BJ (cell line): ENCODE data around the gene HOXA9. TPM values are rescaled to one million over a fixed set of nuclear protein-coding genes. Genes with fewer than 3 reads are reported as not detected.

ENCODE experiments used
- CTCF ChIA-PET: fragments of 350-600 bp; formaldehyde crosslinking; extraction: SDS; loops from one replicate; lab custom pipeline; 2021; ENCODE audit warnings: antibody characterized with exemption, inconsistent platforms; lab: Yijun Ruan, JAX
- POLR2A ChIA-PET: fragments of 300-600 bp; sonication (Branson Sonifier 250); formaldehyde crosslinking; extraction: SDS; loops from one replicate; lab custom pipeline; 2021; ENCODE audit warnings: antibody characterized with exemption; lab: Charles Lee
- DNase-seq: peaks from one replicate; pipeline ENCODE4 v3.0.0-alpha.2; 2011; ENCODE audit warnings: low read depth
- H3K27me3 ChIP-seq: 2 replicates; pipeline ENCODE4 v1.6.0; 2011; ENCODE audit warnings: low read length; ENCODE audit not compliant: control insufficient read depth, insufficient read depth
- H3K36me3 ChIP-seq: 2 replicates; pipeline ENCODE4 v1.5.1; 2011; ENCODE audit warnings: low read length; ENCODE audit not compliant: control insufficient read depth, insufficient read depth
- H3K4me3 ChIP-seq: 2 replicates; pipeline ENCODE4 v1.5.1; 2011; ENCODE audit warnings: low read depth, mild to moderate bottlenecking, control low read depth, low read length
- CTCF ChIP-seq: IDR thresholded peaks from 2 replicates; pipeline ENCODE4 v1.5.1; 2011; ENCODE audit warnings: low read depth, mild to moderate bottlenecking, control low read depth, inconsistent platforms, low read length, moderate library complexity; ENCODE audit not compliant: insufficient read depth
- polyA plus RNA-seq: library from polyadenylated mRNA; depleted of rRNA; stranded (reverse); fragments of >200 nt; gene quantifications from 2 replicates; pipeline ENCODE4 v1.2.3, GENCODE V29; 2011

HOXA9 gene
- polyA plus RNA-seq, 1 experiment: 15.0 TPM

- ChIA-PET POLR2A (no interaction called here), CTCF (interaction anchor here (0.6 to 4.0 kb wide), 23 partner anchors 9 to 1267 kb away, joined by 3 to 74 read pairs (median 5); partner anchors contain the start of genes HOXA10, HOXA3 and HOXA5)
- no peak overlapping the region for H3K4me3 ChIP-seq
Observed at GRCh38 chr7:27160145-27160545, 5.2 kb downstream of the HOXA9 start.

GRCh38 chr7:27159266-27160144 is 5.8 kb downstream of the HOXA9 start:
- ChIA-PET CTCF (interaction anchor here (0.9 to 1.5 kb wide), 6 partner anchors 8 to 478 kb away, joined by 3 to 7 read pairs (median 4); no protein-coding TSS in a partner anchor), POLR2A (no interaction called here)
- no peak overlapping the region for H3K4me3 ChIP-seq
- H3K36me3 ChIP-seq: peaks cover 12% of the 10 kb centered on the region
- no peak for TF ChIP-seq CTCF
- H3K27me3 ChIP-seq: no peaks in the 10 kb centered on the region
- DNase-seq: no peak

More at GRCh38 chr7:27160145-27160545, 5.2 kb downstream of the HOXA9 start:
- no peak for DNase-seq
- Histone ChIP-seq H3K27me3 (no peaks in the 10 kb centered on the region), H3K36me3 (peaks cover 14% of the 10 kb centered on the region)
- TF ChIP-seq CTCF: no peak

GRCh38 chr7:27158436-27159265 is 6.7 kb downstream of the HOXA9 start:
- ChIA-PET POLR2A (no interaction called here), CTCF (interaction anchor here (0.9 to 1.5 kb wide), 6 partner anchors 8 to 477 kb away, joined by 3 to 7 read pairs (median 4); no protein-coding TSS in a partner anchor)

GRCh38 chr7:27157702-27158431 is 7.5 kb downstream of the HOXA9 start:
- Histone ChIP-seq H3K27me3 (no peaks in the 10 kb centered on the region), H3K36me3 (peaks cover 3% of the 10 kb centered on the region; the same call in 1 of the 2 replicates), H3K4me3 (no peak overlapping the region)
- no peak for TF ChIP-seq CTCF
- ChIA-PET CTCF (interaction anchor here (1.2 to 2.1 kb wide), 2 partner anchors 22 to 478 kb away, joined by 3 to 6 read pairs; no protein-coding TSS in a partner anchor), POLR2A (no interaction called here)
- no peak for DNase-seq

More at GRCh38 chr7:27158436-27159265, 6.7 kb downstream of the HOXA9 start:
- no peaks in the 10 kb centered on the region for H3K27me3 ChIP-seq
- no peak for TF ChIP-seq CTCF
- no peak overlapping the region for H3K4me3 ChIP-seq
- H3K36me3 ChIP-seq: peaks cover 7% of the 10 kb centered on the region
- no peak for DNase-seq
